CD4-positive, CD25-positive, alpha-beta regulatory T cell (primary cell): ENCODE results near the gene FAAP20. TPM values are rescaled to one million over a fixed set of nuclear protein-coding genes. Genes with fewer than 3 reads are reported as not detected.

ENCODE experiments used
- ATAC-seq, 2 donors: fragments of 150-1000 bp; cut with Tn5 transposase; one replicate each; pipeline ENCODE4 v1.10.0; 2021; ENCODE audit warnings: low read depth in 2 of 2, moderate number of reproducible peaks in 2 of 2, moderate library complexity in 1 of 2
- DNase-seq, 3 donors: peaks; one replicate each; pipeline versions ENCODE4 v3.0.0 to v3.0.0-alpha.2; 2012 to 2022; ENCODE audit warnings: mixed read lengths in 1 of 3
- H3K27ac ChIP-seq: one replicate; pipeline ENCODE4 v1.7.0; 2013; ENCODE audit warnings: mild to moderate bottlenecking, low read length; ENCODE audit not compliant: insufficient read depth, poor library complexity, severe bottlenecking
- H3K27me3 ChIP-seq: one replicate; pipeline ENCODE4 v1.7.0; 2013; ENCODE audit warnings: low read length; ENCODE audit not compliant: control insufficient read depth, insufficient read depth
- H3K36me3 ChIP-seq: one replicate; pipeline ENCODE4 v1.7.0; 2013; ENCODE audit warnings: mild to moderate bottlenecking, low read length, moderate library complexity; ENCODE audit not compliant: control insufficient read depth, insufficient read depth
- H3K4me1 ChIP-seq: 2 replicates; pipeline ENCODE4 v1.7.0; 2013; ENCODE audit warnings: mild to moderate bottlenecking, low read length; ENCODE audit not compliant: insufficient read depth, control insufficient read depth, poor library complexity, severe bottlenecking
- H3K4me3 ChIP-seq: one replicate; pipeline ENCODE4 v1.7.0; 2013; ENCODE audit warnings: low read depth, mild to moderate bottlenecking, low read length, moderate library complexity
- H3K9me3 ChIP-seq, 2 experiments: 1 replicate in 1 of 2; 2 replicates in 1 of 2; pipeline ENCODE4 v1.7.0; 2013; ENCODE audit warnings: low read length in 2 of 2, mild to moderate bottlenecking in 1 of 2, moderate library complexity in 1 of 2; ENCODE audit not compliant: control insufficient read depth in 2 of 2
- H3K27ac Mint-ChIP-seq, 3 donors: one replicate each; pipeline ENCODE4 v1.8.0; 2020 to 2022; ENCODE audit warnings: mild to moderate bottlenecking in 3 of 3, mixed read lengths in 3 of 3, moderate library complexity in 2 of 3
- H3K27me3 Mint-ChIP-seq: one replicate; pipeline ENCODE4 v1.8.0; 2022; ENCODE audit warnings: mild to moderate bottlenecking, mixed read lengths
- H3K36me3 Mint-ChIP-seq: one replicate; pipeline ENCODE4 v1.8.0; 2020; ENCODE audit warnings: mixed read lengths
- H3K4me1 Mint-ChIP-seq, 4 donors: one replicate each; pipeline ENCODE4 v1.8.0; 2020 to 2022; ENCODE audit warnings: mixed read lengths in 4 of 4, mild to moderate bottlenecking in 1 of 4
- H3K4me3 Mint-ChIP-seq, 4 donors: one replicate each; pipeline ENCODE4 v1.8.0; 2020 to 2022; ENCODE audit warnings: mild to moderate bottlenecking in 4 of 4, mixed read lengths in 4 of 4, moderate library complexity in 3 of 4
- H3K9me3 Mint-ChIP-seq, 7 donors: one replicate each; pipeline ENCODE4 v1.8.0; 2020 to 2022; ENCODE audit warnings: mixed read lengths in 7 of 7, mild to moderate bottlenecking in 3 of 7, moderate library complexity in 2 of 7
- polyA plus RNA-seq, 4 donors: library from polyadenylated mRNA; unstranded; fragments of 300-500 nt; fragmentation: Illumina TruSeq; gene quantifications; one replicate each; pipeline ENCODE4 v1.2.3, GENCODE V29; 2021
- total RNA-seq: library from RNA; stranded (reverse); gene quantifications from one replicate; pipeline ENCODE4 v1.2.3, GENCODE V29; 2022

The FAAP20 gene
- total and polyA plus RNA-seq, 5 donors from 2014 or later = 40.0 to 66.5 (median 45.4) TPM

- H3K4me1 ChIP-seq = peaks cover 42% of the 10 kb centered on the region
- H3K36me3 ChIP-seq = no peaks in the 10 kb centered on the region
- no peaks in the 10 kb centered on the region for H3K9me3 ChIP-seq
- ATAC-seq = peak; percentile 3 to 6
- Mint-ChIP-seq H3K27ac (peak overlapping the region; percentile 94 to 100 (median 98)), H3K4me3 (peak overlapping the region; percentile 95 to 99 (median 96)), H3K9me3 (peaks cover 0 to 1% (median 0%) of the 10 kb centered on the region in 7 donors), H3K27me3 (peaks cover 17% of the 10 kb centered on the region), H3K4me1 (peaks cover 0 to 42% (median 16%) of the 10 kb centered on the region in 4 donors), H3K36me3 (no peaks in the 10 kb centered on the region)
- DNase-seq = peak; percentile 32 to 85 (median 65)
- no peaks in the 10 kb centered on the region for H3K27me3 ChIP-seq
- peak overlapping the region; percentile 86 for H3K4me3 ChIP-seq
- peak overlapping the region; percentile 84 for H3K27ac ChIP-seq
Measured at GRCh38 chr1:2229037-2229864, 34.7 kb upstream of the FAAP20 start.

- peaks cover 36% of the 10 kb centered on the region for H3K4me1 ChIP-seq
Measured at GRCh38 chr1:2228694-2229036, 34.1 kb upstream of the FAAP20 start.

GRCh38 chr1:2228157-2228594 is 33.6 kb upstream of the FAAP20 start, which contains the start of gene SKI:
Gene SKI, plus strand, starts transcription at chr1:2228319. Its CDS starts 448 bp downstream, at chr1:2228767.
- peak within 1 kb of the TSS; percentile 94 to 98 (median 97) for H3K27ac Mint-ChIP-seq
- H3K27me3 Mint-ChIP-seq = peaks cover 12% of the 10 kb centered on the region
- Histone ChIP-seq H3K4me1 (peaks cover 31% of the 10 kb centered on the region), H3K36me3 (no peaks in the 10 kb centered on the region), H3K4me3 (peak within 1 kb of the TSS; percentile 86), H3K9me3 (no peaks in the 10 kb centered on the region), H3K27me3 (no peaks in the 10 kb centered on the region), H3K27ac (peak within 1 kb of the TSS; percentile 84)
- DNase-seq = no peak
- peak within 1 kb of the TSS; percentile 95 to 99 (median 96) for H3K4me3 Mint-ChIP-seq
- peaks cover 0 to 1% (median 0%) of the 10 kb centered on the region in 7 donors for H3K9me3 Mint-ChIP-seq
- ATAC-seq = no peak
- H3K4me1 Mint-ChIP-seq = peaks cover 0 to 32% (median 14%) of the 10 kb centered on the region in 4 donors
- H3K36me3 Mint-ChIP-seq = no peaks in the 10 kb centered on the region

More at GRCh38 chr1:2228694-2229036, 34.1 kb upstream of the FAAP20 start:
- H3K27ac Mint-ChIP-seq = peak overlapping the region; percentile 94 to 98 (median 97)
- H3K4me1 Mint-ChIP-seq = peaks cover 0 to 37% (median 14%) of the 10 kb centered on the region in 4 donors
- no peaks in the 10 kb centered on the region for H3K36me3 ChIP-seq
- H3K27ac ChIP-seq = peak overlapping the region; percentile 84
- H3K27me3 Mint-ChIP-seq = peaks cover 16% of the 10 kb centered on the region
- no peaks in the 10 kb centered on the region for H3K36me3 Mint-ChIP-seq
- DNase-seq (peak in 1 of 3 donors; percentile 45), ATAC-seq (no peak)
- peaks cover 0 to 1% (median 0%) of the 10 kb centered on the region in 7 donors for H3K9me3 Mint-ChIP-seq
- peak overlapping the region; percentile 95 to 99 (median 96) for H3K4me3 Mint-ChIP-seq
- H3K4me3 ChIP-seq = peak overlapping the region; percentile 86
- H3K9me3 ChIP-seq = no peaks in the 10 kb centered on the region
- H3K27me3 ChIP-seq = no peaks in the 10 kb centered on the region

GRCh38 chr1:2227346-2228156 is 33.0 kb upstream of the FAAP20 start:
- Histone ChIP-seq H3K27me3 (no peaks in the 10 kb centered on the region), H3K27ac (peak overlapping the region; percentile 66), H3K36me3 (no peaks in the 10 kb centered on the region), H3K9me3 (no peaks in the 10 kb centered on the region), H3K4me3 (no peak overlapping the region), H3K4me1 (peaks cover 25% of the 10 kb centered on the region)
- Mint-ChIP-seq H3K4me1 (peaks cover 0 to 26% (median 10%) of the 10 kb centered on the region in 4 donors), H3K9me3 (peaks cover 0 to 1% (median 0%) of the 10 kb centered on the region in 7 donors), H3K4me3 (peak overlapping the region; percentile 77 to 85 (median 81)), H3K27me3 (peaks cover 12% of the 10 kb centered on the region), H3K27ac (no peak overlapping the region), H3K36me3 (no peaks in the 10 kb centered on the region)
- ATAC-seq (peak; percentile 80 to 85), DNase-seq (peak; percentile 87 to 97 (median 95))

- H3K27ac Mint-ChIP-seq = peak overlapping the region in 2 of 3 donors; percentile 95 to 97
- Histone ChIP-seq H3K4me3 (no peak overlapping the region), H3K27ac (peak overlapping the region; percentile 66), H3K4me1 (peaks cover 17% of the 10 kb centered on the region), H3K9me3 (no peaks in the 10 kb centered on the region), H3K27me3 (no peaks in the 10 kb centered on the region), H3K36me3 (no peaks in the 10 kb centered on the region)
- ATAC-seq (no peak), DNase-seq (no peak)
- H3K4me1 Mint-ChIP-seq = peaks cover 0 to 18% (median 4%) of the 10 kb centered on the region in 4 donors
- H3K9me3 Mint-ChIP-seq = peaks cover 0 to 1% (median 0%) of the 10 kb centered on the region in 7 donors
- H3K36me3 Mint-ChIP-seq = no peaks in the 10 kb centered on the region
- H3K27me3 Mint-ChIP-seq = peaks cover 7% of the 10 kb centered on the region
- peak overlapping the region; percentile 88 to 99 (median 89) for H3K4me3 Mint-ChIP-seq
Measured at GRCh38 chr1:2226525-2227345, 32.2 kb upstream of the FAAP20 start.

- peaks cover 7% of the 10 kb centered on the region for H3K27me3 Mint-ChIP-seq
- Histone ChIP-seq H3K27me3 (no peaks in the 10 kb centered on the region), H3K4me3 (no peak overlapping the region), H3K4me1 (no peaks in the 10 kb centered on the region), H3K36me3 (no peaks in the 10 kb centered on the region), H3K27ac (no peak overlapping the region), H3K9me3 (no peaks in the 10 kb centered on the region)
- no peaks in the 10 kb centered on the region for H3K36me3 Mint-ChIP-seq
- H3K27ac Mint-ChIP-seq = no peak overlapping the region
- H3K9me3 Mint-ChIP-seq = no peaks in the 10 kb centered on the region
- ATAC-seq (no peak), DNase-seq (no peak)
- peaks cover 0 to 6% (median 0%) of the 10 kb centered on the region in 4 donors for H3K4me1 Mint-ChIP-seq
- H3K4me3 Mint-ChIP-seq = peak overlapping the region; percentile 43 to 71 (median 63)
Measured at GRCh38 chr1:2224631-2225428, 30.3 kb upstream of the FAAP20 start.
